GM12878 (cell line): ENCODE data around the gene PLCG2. TPM values are rescaled to one million over a fixed set of nuclear protein-coding genes. Genes with fewer than 3 reads are reported as not detected.

Source experiments
- ATF7 ChIP-seq: fragments of 450-650 bp; IDR thresholded peaks from 2 replicates; pipeline ENCODE4 v1.6.1; 2016; ENCODE audit warnings: low read depth, mild to moderate bottlenecking
- CHD2 ChIP-seq: IDR thresholded peaks from 2 replicates; pipeline ENCODE4 v1.6.1; 2011; ENCODE audit warnings: low read depth, low read length, improper control_type of control experiment, borderline replicate concordance
- CREM ChIP-seq: IDR thresholded peaks from 2 replicates; pipeline ENCODE4 v1.6.1; 2014; ENCODE audit warnings: antibody characterized with exemption, low read depth
- CTCF ChIP-seq, 3 experiments: IDR thresholded peaks in 2 of 3; conservative IDR thresholded peaks in 1 of 3; 2 replicates each; pipeline ENCODE4 v1.5.1; 2011; ENCODE audit warnings: low read depth in 3 of 3, low read length in 3 of 3, mild to moderate bottlenecking in 3 of 3, control low read depth in 2 of 3, moderate library complexity in 2 of 3, inconsistent platforms in 1 of 3, mixed read lengths in 1 of 3; ENCODE audit not compliant: control insufficient read depth in 2 of 3, insufficient read depth in 1 of 3; ENCODE audit errors: extremely low read depth in 1 of 3
- ETV6 ChIP-seq, 2 experiments: fragments of 450-650 bp in 1 of 2; IDR thresholded peaks in 1 of 2; conservative IDR thresholded peaks in 1 of 2; 2 replicates each; pipeline ENCODE4 v1.6.1; 2014; ENCODE audit warnings: antibody characterized with exemption in 1 of 2, borderline replicate concordance in 1 of 2, low read depth in 1 of 2, mild to moderate bottlenecking in 1 of 2, moderate library complexity in 1 of 2
- EZH2 ChIP-seq: IDR thresholded peaks from 2 replicates; pipeline ENCODE4 v1.6.1; 2012; ENCODE audit warnings: low read depth, mild to moderate bottlenecking, control low read depth, inconsistent platforms, low read length, borderline replicate concordance; ENCODE audit not compliant: control insufficient read depth
- FOXK2 ChIP-seq: fragments of 450-650 bp; IDR thresholded peaks from 2 replicates; pipeline ENCODE4 v1.6.1; 2017; ENCODE audit warnings: mild to moderate bottlenecking, moderate library complexity
- HDAC6 ChIP-seq: fragments of 200-600 bp; sonication (generic); IDR thresholded peaks from one replicate; pipeline ENCODE4 v1.8.0; 2017; ENCODE audit warnings: antibody characterized with exemption; ENCODE audit not compliant: unreplicated experiment
- IRF3 ChIP-seq: fragments of 450-650 bp; IDR thresholded peaks from 2 replicates; pipeline ENCODE4 v1.6.1; 2014; ENCODE audit warnings: mild to moderate bottlenecking
- IRF4 ChIP-seq: IDR thresholded peaks from 2 replicates; pipeline ENCODE4 v1.6.1; 2011; ENCODE audit warnings: low read depth, low read length
- IRF5 ChIP-seq: fragments of 450-650 bp; IDR thresholded peaks from 2 replicates; pipeline ENCODE4 v1.6.1; 2017; ENCODE audit warnings: borderline replicate concordance
- KAT2A ChIP-seq: conservative IDR thresholded peaks from 2 replicates; pipeline ENCODE4 v1.6.1; 2011; ENCODE audit warnings: low read depth, low read length; ENCODE audit not compliant: control insufficient read depth
- LARP7 ChIP-seq: fragments of 450-650 bp; IDR thresholded peaks from 2 replicates; pipeline ENCODE4 v1.6.1; 2017; ENCODE audit warnings: mild to moderate bottlenecking
- MXI1 ChIP-seq: fragments of 150-350 bp; IDR thresholded peaks from 2 replicates; pipeline ENCODE4 v1.6.1; 2011; ENCODE audit warnings: low read depth, mild to moderate bottlenecking, inconsistent platforms, low read length, improper control_type of control experiment
- NFXL1 ChIP-seq: fragments of 450-650 bp; IDR thresholded peaks from 2 replicates; pipeline ENCODE4 v1.6.1; 2017; ENCODE audit warnings: antibody characterized with exemption, mild to moderate bottlenecking, borderline replicate concordance
- NFYA ChIP-seq: IDR thresholded peaks from 2 replicates; pipeline ENCODE4 v1.6.1; 2011; ENCODE audit warnings: low read depth, mild to moderate bottlenecking, low read length, improper control_type of control experiment, borderline replicate concordance
- NR2C1 ChIP-seq: fragments of 450-650 bp; IDR thresholded peaks from 2 replicates; pipeline ENCODE4 v1.6.1; 2017; ENCODE audit warnings: antibody characterized with exemption, mild to moderate bottlenecking, moderate library complexity
- PAX8 ChIP-seq: fragments of 450-650 bp; IDR thresholded peaks from 2 replicates; pipeline ENCODE4 v1.6.1; 2017; ENCODE audit warnings: mild to moderate bottlenecking, moderate library complexity
- SRF ChIP-seq, 2 experiments: IDR thresholded peaks; 2 replicates each; pipeline ENCODE4 v1.6.1; 2011; ENCODE audit warnings: low read depth in 2 of 2, low read length in 2 of 2, mild to moderate bottlenecking in 1 of 2, moderate library complexity in 1 of 2
- SUZ12 ChIP-seq: fragments of 200-600 bp; sonication (generic); IDR thresholded peaks from one replicate; pipeline ENCODE4 v1.6.1; 2018; ENCODE audit warnings: antibody characterized with exemption, mild to moderate bottlenecking; ENCODE audit not compliant: unreplicated experiment
- WRNIP1 ChIP-seq: IDR thresholded peaks from 2 replicates; pipeline ENCODE4 v1.6.1; 2011; ENCODE audit warnings: low read depth, low read length, improper control_type of control experiment, borderline replicate concordance
- ZBTB4 ChIP-seq: fragments of 450-650 bp; formaldehyde crosslinking; IDR thresholded peaks from 2 replicates; pipeline ENCODE4 v1.4.0; 2022; ENCODE audit warnings: mild to moderate bottlenecking, moderate library complexity
- ZNF217 ChIP-seq: fragments of 450-650 bp; IDR thresholded peaks from 2 replicates; pipeline ENCODE4 v1.6.1; 2017; ENCODE audit warnings: antibody characterized with exemption, mild to moderate bottlenecking
- ZNF24 ChIP-seq: fragments of 450-650 bp; IDR thresholded peaks from 2 replicates; pipeline ENCODE4 v1.6.1; 2017; ENCODE audit warnings: antibody characterized with exemption, mild to moderate bottlenecking
- polyA plus RNA-seq, 11 experiments: library from polyadenylated mRNA; depleted of rRNA in 4 of 11; unstranded in 6 of 11; stranded (reverse) in 5 of 11; fragments of >200 nt; fragmentation: Nextera tagmentation in 4 of 11; fragmentation: Illumina TruSeq in 1 of 11; extraction: Ambion mirVana in 4 of 11; extraction: Trizol in 1 of 11; gene quantifications; 1 replicate in 1 of 11; 2 replicates in 10 of 11; pipeline versions ENCODE4 v1.2.1 to v1.2.3, GENCODE V29; 2011 to 2016; ENCODE audit warnings: inconsistent platforms in 2 of 11, missing spikeins in 2 of 11, low read depth in 1 of 11
- total RNA-seq, 4 experiments: library from RNA; depleted of rRNA in 3 of 4; stranded (reverse); fragments of >200 nt in 3 of 4; fragmentation: Illumina TruSeq in 1 of 4; extraction: Trizol in 1 of 4; gene quantifications; 2 replicates each; pipeline versions ENCODE4 v1.2.1 to v1.2.3, GENCODE V29; 2013 to 2021

The PLCG2 gene
- total and polyA plus RNA-seq, 10 of the 15 experiments (the other 5 are each of a cell fraction or from before 2014, with no cell fraction given), result 47.6 to 256 (median 149) TPM

GRCh38 chr16:81797443-81797842, 18.4 kb downstream of the PLCG2 start (continued):
- TF ChIP-seq CHD2 (no peak), PAX8 (no peak), NR2C1 (peak; percentile 14; the same call in 1 of the 2 replicates), IRF5 (no peak), HDAC6 (no peak), FOXK2 (no peak), KAT2A (no peak), SUZ12 (no peak), NFYA (no peak), ATF7 (peak; percentile 37), WRNIP1 (no peak), MXI1 (no peak), EZH2 (no peak), LARP7 (no peak), SRF (IDR thresholded peaks at IDR 0.05; ENCODE audit: low read depth in 2 of 2, low read length in 2 of 2) (0 out of 4 replicates have a peak, but pooled peaks of 1 of the 2 experiments have one; percentile 40), CREM (peak; percentile 81), IRF3 (no peak), ZNF24 (no peak), ZBTB4 (CRISPR knock-in tag) (no peak), ETV6 (conservative IDR thresholded peaks at IDR 0.05 in 1 of 2, IDR thresholded peaks at IDR 0.05 in 1 of 2; ENCODE audit: borderline replicate concordance in 1 of 2, low read depth in 1 of 2) (peak in 1 of 2 experiments; percentile 96; a peak in 2 of 4 replicates), CTCF (IDR thresholded peaks at IDR 0.05 in 2 of 3, conservative IDR thresholded peaks at IDR 0.05 in 1 of 3; ENCODE audit: control insufficient read depth in 2 of 3, extremely low read depth in 1 of 3, insufficient read depth in 1 of 3, low read depth in 3 of 3, low read length in 3 of 3) (no peak), NFXL1 (no peak), ZNF217 (no peak), IRF4 (peak; percentile 87)
